ENCODE results near the gene SLC36A2.

GRCh38 chr5:151296478-151296830, 50.9 kb downstream of the SLC36A2 start:
- TF ChIP-seq CTCF (conservative IDR thresholded peaks at IDR 0.05) (no peak), ZFX (IDR thresholded peaks at IDR 0.05) (no peak)

Measured in C4-2B (cell line).